Epithelial cell of proximal tubule (primary cell): ENCODE measurements around the gene MRM3. TPM values are rescaled to one million over a fixed set of nuclear protein-coding genes. Genes with fewer than 3 reads are reported as not detected.
"Not testable (repeated sequence)": the region's sequence is repeated elsewhere in the genome, so short reads cannot be mapped to it uniquely, and the experiment has no call there.

Experiments
- DNase-seq: peaks from one replicate; pipeline ENCODE4 v3.0.0-alpha.2; 2011; ENCODE audit warnings: low read depth
- H3K4me3 ChIP-seq: 2 replicates; pipeline ENCODE4 v1.5.1; 2011; ENCODE audit warnings: low read depth, mild to moderate bottlenecking, low read length
- total RNA-seq: library from RNA; depleted of rRNA; stranded (reverse); fragments of >200 nt; gene quantifications from 2 replicates; pipeline ENCODE4 v1.2.3, GENCODE V29; 2015
- TF ChIP-seq, protein P1 (sequence below): conservative IDR thresholded peaks from 2 replicates; pipeline ENCODE4 v1.5.1; 2012; ENCODE audit warnings: low read depth, mild to moderate bottlenecking, low read length

Gene MRM3
- total RNA-seq, 1 donor from 2014 or later = 18.5 TPM

DNA sequence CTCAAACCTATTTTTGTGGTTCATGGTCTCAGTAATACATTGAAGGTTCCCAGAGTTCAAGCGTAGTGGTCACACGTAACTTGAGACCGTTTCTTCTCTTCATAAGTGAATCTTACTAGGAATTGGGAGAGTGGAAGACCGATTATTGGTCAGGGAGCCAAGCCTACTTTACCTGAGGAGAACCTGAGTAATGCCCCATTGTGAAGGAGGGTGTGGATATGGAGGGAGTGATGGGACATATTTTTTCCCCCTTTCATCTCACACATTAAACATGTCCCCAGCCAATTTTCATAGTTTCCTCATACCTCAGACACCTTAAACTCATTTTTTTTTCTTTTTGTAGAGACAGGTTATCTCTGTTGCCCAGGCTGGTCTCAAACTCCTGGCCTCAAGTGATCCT, 39.0 kb upstream of the MRM3 start:
- no peak overlapping the region for H3K4me3 ChIP-seq
- TF ChIP-seq, protein P1, sequence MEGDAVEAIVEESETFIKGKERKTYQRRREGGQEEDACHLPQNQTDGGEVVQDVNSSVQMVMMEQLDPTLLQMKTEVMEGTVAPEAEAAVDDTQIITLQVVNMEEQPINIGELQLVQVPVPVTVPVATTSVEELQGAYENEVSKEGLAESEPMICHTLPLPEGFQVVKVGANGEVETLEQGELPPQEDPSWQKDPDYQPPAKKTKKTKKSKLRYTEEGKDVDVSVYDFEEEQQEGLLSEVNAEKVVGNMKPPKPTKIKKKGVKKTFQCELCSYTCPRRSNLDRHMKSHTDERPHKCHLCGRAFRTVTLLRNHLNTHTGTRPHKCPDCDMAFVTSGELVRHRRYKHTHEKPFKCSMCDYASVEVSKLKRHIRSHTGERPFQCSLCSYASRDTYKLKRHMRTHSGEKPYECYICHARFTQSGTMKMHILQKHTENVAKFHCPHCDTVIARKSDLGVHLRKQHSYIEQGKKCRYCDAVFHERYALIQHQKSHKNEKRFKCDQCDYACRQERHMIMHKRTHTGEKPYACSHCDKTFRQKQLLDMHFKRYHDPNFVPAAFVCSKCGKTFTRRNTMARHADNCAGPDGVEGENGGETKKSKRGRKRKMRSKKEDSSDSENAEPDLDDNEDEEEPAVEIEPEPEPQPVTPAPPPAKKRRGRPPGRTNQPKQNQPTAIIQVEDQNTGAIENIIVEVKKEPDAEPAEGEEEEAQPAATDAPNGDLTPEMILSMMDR = no peak
- no peak for DNase-seq

DNA sequence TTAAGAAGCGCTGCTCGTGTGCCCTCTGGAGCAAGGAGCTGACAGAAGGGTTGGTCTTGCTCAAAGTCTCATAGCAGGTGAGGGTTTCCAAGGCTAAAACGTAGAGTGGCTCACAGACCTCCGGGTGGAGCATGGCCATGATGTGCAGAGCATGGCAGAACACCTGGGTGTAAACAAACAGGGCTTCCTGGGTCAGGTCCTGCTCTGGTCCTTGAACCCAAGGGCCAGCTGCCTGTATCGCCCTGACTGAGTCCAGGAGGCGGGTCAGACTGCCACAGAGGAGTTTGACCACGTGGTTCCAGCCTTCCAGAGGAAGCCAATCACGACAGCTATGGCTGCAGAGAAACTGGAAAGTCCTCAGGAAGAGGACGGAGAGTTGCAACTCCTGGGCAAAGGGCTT, 37.2 kb upstream of the MRM3 start:
- TF ChIP-seq, protein P1 = no peak
- no peak for DNase-seq
- H3K4me3 ChIP-seq = no peak overlapping the region

DNA sequence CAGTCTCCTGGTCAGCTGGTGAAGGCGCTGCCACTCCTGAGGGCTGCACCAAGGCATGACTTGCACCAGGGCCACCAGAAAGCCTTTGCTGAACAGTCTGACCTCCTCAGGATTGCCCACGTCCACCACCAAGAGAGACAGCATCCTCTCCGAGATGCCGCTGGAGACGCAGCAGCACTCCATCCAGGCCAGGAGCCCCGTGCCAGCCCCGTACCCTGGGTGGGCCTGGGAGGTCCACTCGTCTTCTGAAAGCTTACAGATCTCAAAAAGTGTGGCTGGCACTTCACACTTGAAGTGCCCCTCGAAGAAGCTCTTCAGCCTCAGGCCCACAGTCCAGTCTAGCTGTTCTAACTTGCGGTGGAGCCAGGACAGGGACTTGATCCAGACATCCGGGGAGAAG, 36.7 kb upstream of the MRM3 start:
- TF ChIP-seq, protein P1 = no peak
- no peak for DNase-seq
- no peak overlapping the region for H3K4me3 ChIP-seq

DNA sequence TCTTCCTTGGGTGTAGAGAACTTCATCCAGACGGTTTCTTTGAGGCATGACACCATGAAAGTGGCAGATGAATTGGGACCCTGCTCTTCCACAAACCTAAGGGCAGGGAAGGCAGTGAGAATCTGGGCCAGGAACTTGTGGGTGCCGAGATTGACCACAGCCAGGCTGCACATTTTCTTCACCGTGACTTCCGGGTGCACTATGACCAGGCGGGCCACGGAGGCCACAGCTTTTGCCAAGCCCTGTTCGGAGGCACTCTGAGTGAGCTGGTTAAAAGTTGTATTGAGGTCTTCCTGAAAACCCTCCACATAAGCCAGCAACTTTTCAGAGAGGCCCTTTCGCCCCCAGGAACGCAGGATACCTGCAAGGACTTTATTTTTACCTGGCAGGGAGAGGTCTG, 36.0 kb upstream of the MRM3 start:
- H3K4me3 ChIP-seq = no peak overlapping the region
- DNase-seq = no peak
- TF ChIP-seq, protein P1 = no peak

DNA sequence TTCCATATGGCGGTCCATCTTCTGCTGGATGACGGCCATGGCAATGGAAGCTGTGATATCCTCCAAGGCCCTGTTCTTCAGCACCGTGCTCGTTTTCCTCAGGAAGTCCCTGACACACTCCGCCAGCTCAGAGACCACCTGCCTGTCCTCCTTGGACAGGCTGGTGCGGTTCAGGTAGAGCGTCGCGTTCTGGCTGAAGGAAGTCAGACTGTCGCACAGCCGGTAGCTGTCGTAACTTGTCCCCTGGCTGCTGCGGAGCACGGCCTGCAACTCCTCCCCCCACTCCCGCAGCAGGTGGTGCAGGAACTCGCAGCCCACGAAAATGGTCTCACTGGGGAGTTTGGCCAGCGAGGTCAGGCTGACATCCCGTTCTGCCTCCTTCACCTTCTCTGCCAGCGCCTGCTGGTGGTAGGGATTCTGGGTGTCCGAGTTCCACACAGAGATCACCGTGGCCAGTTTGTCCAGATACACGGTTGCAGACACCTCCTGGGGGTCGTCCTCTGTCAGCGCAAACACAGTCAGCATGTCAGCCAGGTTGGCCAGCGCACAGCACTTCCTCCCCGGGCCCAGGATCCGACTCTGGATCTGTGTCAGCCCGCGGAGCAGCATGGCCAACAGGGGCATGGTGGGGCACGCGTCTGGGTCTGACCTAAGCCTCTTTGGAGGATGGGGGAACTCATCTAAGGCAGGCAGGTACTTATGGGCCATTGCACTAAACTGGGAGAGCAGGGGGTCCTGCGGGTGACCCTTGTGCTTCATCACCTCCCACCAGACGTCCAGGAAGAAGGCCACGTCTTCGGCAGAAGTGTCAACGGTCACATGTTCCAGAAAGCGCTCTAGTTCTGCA, 35.1 kb upstream of the MRM3 start:
- TF ChIP-seq, protein P1 = no peak
- DNase-seq = no peak

DNA sequence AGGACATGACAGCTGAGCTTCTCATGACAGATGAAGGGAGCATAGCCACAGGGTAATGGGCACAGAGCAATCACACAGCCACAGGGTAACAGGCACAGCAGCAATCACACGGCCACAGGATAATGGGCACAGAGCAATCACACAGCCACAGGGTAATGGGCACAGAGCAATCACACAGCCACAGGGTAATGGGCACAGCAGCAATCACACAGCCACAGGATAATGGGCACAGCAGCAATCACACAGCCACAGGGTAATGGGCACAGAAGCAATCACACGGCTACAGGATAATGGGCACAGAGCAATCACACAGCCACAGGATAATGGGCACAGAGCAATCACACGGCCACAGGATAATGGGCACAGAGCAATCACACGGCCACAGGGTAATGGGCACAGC, 33.5 kb upstream of the MRM3 start:
- H3K4me3 ChIP-seq, DNase-seq: not testable (repeated sequence)

More for the DNA sequence above, 35.1 kb upstream of the MRM3 start:
- H3K4me3 ChIP-seq = no peak overlapping the region

DNA sequence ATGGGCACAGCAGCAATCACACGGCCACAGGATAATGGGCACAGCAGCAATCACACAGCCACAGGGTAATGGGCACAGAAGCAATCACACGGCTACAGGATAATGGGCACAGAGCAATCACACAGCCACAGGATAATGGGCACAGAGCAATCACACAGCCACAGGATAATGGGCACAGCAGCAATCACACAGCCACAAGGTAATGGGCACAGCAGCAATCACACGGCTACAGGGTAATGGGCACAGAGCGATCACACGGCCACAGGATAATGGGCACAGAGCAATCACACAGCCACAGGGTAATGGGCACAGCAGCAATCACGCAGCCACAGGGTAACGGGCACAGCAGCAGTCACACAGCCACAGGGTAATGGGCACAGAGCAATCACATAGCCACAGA, 32.8 kb upstream of the MRM3 start:
- DNase-seq, H3K4me3 ChIP-seq: not testable (repeated sequence)

DNA sequence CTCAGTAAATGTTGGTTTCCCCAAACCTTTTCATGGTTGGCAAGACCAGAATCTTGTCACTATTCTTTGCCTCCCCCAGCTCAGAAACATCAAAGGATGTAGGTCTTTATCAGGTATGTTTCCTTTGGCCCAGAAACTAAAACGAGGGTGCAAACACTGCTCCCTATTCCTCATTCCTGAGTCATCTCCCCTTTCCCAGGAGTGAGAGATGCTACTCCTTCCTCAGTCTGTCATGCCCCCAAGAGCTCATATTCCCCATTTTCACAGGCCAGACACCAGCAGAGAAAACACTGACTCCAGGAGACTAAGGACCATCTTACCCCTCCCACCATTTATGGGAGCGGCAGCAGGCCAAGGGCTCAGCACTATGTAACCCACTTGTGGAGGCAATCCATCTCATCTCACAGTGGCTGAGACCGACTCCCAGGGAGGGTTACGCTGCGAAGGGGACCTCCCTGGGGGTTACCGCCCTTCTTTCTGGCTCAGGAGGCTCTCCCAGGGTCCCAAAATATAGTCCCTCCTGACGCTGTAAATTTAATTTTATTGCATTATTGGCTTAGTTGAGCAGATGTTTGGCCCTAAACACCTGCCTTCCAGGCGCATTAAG, 31.6 kb upstream of the MRM3 start:
- H3K4me3 ChIP-seq = no peak overlapping the region
- no peak for DNase-seq
- TF ChIP-seq, protein P1 = no peak
